BLaER1 (cell line): ENCODE data around the gene C1orf105.

Experiments
- H3K27ac ChIP-seq: shearing (Covaris generic); formaldehyde crosslinking; 2 replicates; pipeline ENCODE4 v1.8.1; 2022
- H3K27me3 ChIP-seq: shearing (Covaris generic); formaldehyde crosslinking; 2 replicates; pipeline ENCODE4 v1.8.1; 2022
- H3K36me3 ChIP-seq: shearing (Covaris generic); formaldehyde crosslinking; 2 replicates; pipeline ENCODE4 v1.8.1; 2022
- H3K4me1 ChIP-seq: shearing (Covaris generic); formaldehyde crosslinking; 2 replicates; pipeline ENCODE4 v1.8.1; 2022
- H3K4me2 ChIP-seq: shearing (Covaris generic); formaldehyde crosslinking; 2 replicates; pipeline ENCODE4 v1.8.1; 2022
- H3K4me3 ChIP-seq: shearing (Covaris generic); formaldehyde crosslinking; 2 replicates; pipeline ENCODE4 v1.8.1; 2022
- H3K9ac ChIP-seq: shearing (Covaris generic); formaldehyde crosslinking; 2 replicates; pipeline ENCODE4 v1.8.1; 2022
- H3K9me3 ChIP-seq: shearing (Covaris generic); formaldehyde crosslinking; 2 replicates; pipeline ENCODE4 v1.8.1; 2022
- H4K20me1 ChIP-seq: shearing (Covaris generic); formaldehyde crosslinking; 2 replicates; pipeline ENCODE4 v1.8.1; 2022
- Cebpa-rat ChIP-seq: shearing (Covaris generic); IDR thresholded peaks from 2 replicates; pipeline ENCODE4 v1.8.1; 2022

C1orf105 gene

DNA sequence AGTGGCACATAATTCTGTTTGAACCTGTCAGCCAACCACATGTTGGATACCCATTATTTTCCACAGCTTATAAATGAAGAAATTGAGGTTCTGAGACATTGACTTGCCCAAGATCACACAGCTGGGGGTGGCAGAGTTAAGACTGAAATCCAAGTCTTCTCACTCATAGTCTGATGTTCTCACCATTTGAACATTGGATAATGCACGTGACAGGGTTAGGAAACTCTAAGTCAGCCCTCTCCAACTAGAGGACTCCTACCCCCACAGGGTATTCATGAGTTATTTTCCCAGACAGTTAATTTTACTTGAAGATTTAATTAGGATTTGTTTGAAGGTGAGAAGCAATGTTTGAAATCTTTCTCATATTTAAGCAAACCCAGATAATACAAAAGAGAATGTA lies 38.1 kb upstream of the C1orf105 start:
- Histone ChIP-seq H3K27ac (0 out of 2 replicates have a peak overlapping the region, but pooled peaks have one; percentile 5), H3K9ac (no peak overlapping the region), H4K20me1 (no peaks in the 10 kb centered on the region), H3K4me1 (peaks cover 64% of the 10 kb centered on the region), H3K36me3 (no peaks in the 10 kb centered on the region), H3K27me3 (no peaks in the 10 kb centered on the region), H3K4me3 (no peak overlapping the region), H3K9me3 (no peaks in the 10 kb centered on the region), H3K4me2 (peak overlapping the region; percentile 59; the same call in 1 of the 2 replicates)
- no peak for TF ChIP-seq Cebpa-rat

GRCh38 chr1:172382990-172383389 lies 37.5 kb upstream of the C1orf105 start:
- Histone ChIP-seq H3K27me3 (no peaks in the 10 kb centered on the region), H4K20me1 (no peaks in the 10 kb centered on the region), H3K9ac (no peak overlapping the region), H3K9me3 (peaks cover 3% of the 10 kb centered on the region; the same call in 1 of the 2 replicates), H3K4me2 (peak overlapping the region; percentile 59), H3K27ac (no peak overlapping the region), H3K4me3 (no peak overlapping the region), H3K4me1 (peaks cover 58% of the 10 kb centered on the region), H3K36me3 (no peaks in the 10 kb centered on the region)
- no peak for TF ChIP-seq Cebpa-rat

- H3K4me2 ChIP-seq: peak overlapping the region; percentile 59
- H3K4me1 ChIP-seq: peaks cover 53% of the 10 kb centered on the region
- no peak overlapping the region for H3K27ac ChIP-seq
- H3K36me3 ChIP-seq: no peaks in the 10 kb centered on the region
- no peaks in the 10 kb centered on the region for H4K20me1 ChIP-seq
- no peak for TF ChIP-seq Cebpa-rat
- peaks cover 3% of the 10 kb centered on the region; the same call in 1 of the 2 replicates for H3K9me3 ChIP-seq
- H3K27me3 ChIP-seq: no peaks in the 10 kb centered on the region
- no peak overlapping the region for H3K9ac ChIP-seq
- no peak overlapping the region for H3K4me3 ChIP-seq
These were observed 36.9 kb upstream of the C1orf105 start for GRCh38 chr1:172383536-172383935.

GRCh38 chr1:172384656-172385055 lies 35.8 kb upstream of the C1orf105 start:
- peaks cover 3% of the 10 kb centered on the region; the same call in 1 of the 2 replicates for H3K9me3 ChIP-seq
- H3K9ac ChIP-seq: no peak overlapping the region
- no peak for TF ChIP-seq Cebpa-rat
- no peaks in the 10 kb centered on the region for H3K36me3 ChIP-seq
- no peak overlapping the region for H3K27ac ChIP-seq
- no peaks in the 10 kb centered on the region for H4K20me1 ChIP-seq
- no peak overlapping the region for H3K4me3 ChIP-seq
- no peaks in the 10 kb centered on the region for H3K27me3 ChIP-seq
- H3K4me2 ChIP-seq: no peak overlapping the region
- H3K4me1 ChIP-seq: peaks cover 44% of the 10 kb centered on the region

DNA sequence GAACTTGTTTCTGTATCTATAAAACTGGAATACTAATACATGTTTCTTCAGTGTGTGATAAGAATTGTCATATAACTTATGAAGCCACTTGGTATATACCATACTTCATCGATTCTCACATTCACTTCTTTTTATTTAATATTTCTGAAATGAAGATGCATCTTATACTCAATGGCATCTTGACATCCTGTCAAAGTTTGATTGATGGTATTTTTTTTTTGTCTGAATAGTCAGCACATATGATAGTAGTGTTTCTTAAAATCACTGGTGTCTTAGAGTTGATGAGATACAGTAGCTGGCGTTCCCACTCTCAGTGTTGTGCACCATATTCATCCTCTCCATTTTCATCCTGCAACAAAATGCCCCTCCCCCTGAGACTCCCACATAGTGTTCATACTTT lies 34.4 kb upstream of the C1orf105 start:
- H3K27ac ChIP-seq: no peak overlapping the region
- H4K20me1 ChIP-seq: no peaks in the 10 kb centered on the region
- no peak overlapping the region for H3K4me3 ChIP-seq
- no peaks in the 10 kb centered on the region for H3K27me3 ChIP-seq
- no peak overlapping the region for H3K9ac ChIP-seq
- TF ChIP-seq Cebpa-rat: no peak
- peaks cover 3% of the 10 kb centered on the region; the same call in 1 of the 2 replicates for H3K9me3 ChIP-seq
- H3K4me2 ChIP-seq: no peak overlapping the region
- H3K4me1 ChIP-seq: peaks cover 42% of the 10 kb centered on the region
- H3K36me3 ChIP-seq: no peaks in the 10 kb centered on the region

DNA sequence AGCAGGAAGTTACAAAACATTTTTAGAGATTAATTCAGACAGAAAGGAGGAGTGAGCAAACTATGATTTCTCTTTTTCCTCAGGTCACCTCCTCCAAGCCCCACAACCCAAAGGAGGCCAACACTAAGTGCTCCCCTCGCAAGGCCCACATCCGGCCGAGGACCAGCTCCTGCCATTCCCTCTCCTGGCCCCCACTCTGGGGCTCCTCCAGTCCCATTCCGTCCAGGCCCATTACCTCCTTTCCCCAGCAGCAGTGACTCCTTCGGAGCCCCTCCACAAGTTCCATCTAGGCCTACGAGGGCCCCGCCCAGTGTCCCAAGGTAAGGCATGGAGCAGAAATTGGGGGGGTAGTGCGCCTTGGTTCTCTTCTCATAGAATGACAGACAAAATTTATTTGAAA lies 32.0 kb upstream of the C1orf105 start:
- Histone ChIP-seq H3K36me3 (no peaks in the 10 kb centered on the region), H3K4me1 (peaks cover 26% of the 10 kb centered on the region), H3K9ac (no peak overlapping the region), H3K4me2 (no peak overlapping the region), H3K4me3 (no peak overlapping the region), H3K9me3 (peaks cover 3% of the 10 kb centered on the region; the same call in 1 of the 2 replicates), H3K27me3 (no peaks in the 10 kb centered on the region), H4K20me1 (no peaks in the 10 kb centered on the region), H3K27ac (no peak overlapping the region)
- TF ChIP-seq Cebpa-rat: no peak

DNA sequence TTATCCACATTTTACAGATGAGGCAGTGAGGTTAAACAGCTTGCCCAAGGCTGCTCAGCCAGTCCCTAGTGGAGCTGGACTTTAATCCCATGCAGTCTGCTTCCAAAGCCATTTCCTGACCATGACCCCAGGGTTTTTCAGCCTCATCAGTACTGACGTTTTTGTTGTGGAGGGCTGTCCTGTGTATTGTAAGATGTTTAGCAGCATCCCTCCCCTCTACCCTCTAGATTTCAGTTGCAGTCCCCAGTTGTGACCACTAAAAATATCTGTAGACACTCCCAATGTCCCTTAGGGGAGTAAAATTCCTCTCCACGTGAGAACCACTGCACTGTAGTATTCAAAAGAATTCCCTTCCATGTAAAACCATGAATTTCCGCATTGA lies 30.2 kb upstream of the C1orf105 start:
- no peaks in the 10 kb centered on the region for H4K20me1 ChIP-seq
- no peak overlapping the region for H3K9ac ChIP-seq
- no peak overlapping the region for H3K4me3 ChIP-seq
- H3K4me1 ChIP-seq: peaks cover 35% of the 10 kb centered on the region
- H3K36me3 ChIP-seq: no peaks in the 10 kb centered on the region
- no peaks in the 10 kb centered on the region for H3K27me3 ChIP-seq
- H3K4me2 ChIP-seq: peak overlapping the region; percentile 75
- H3K27ac ChIP-seq: no peak overlapping the region
- no peak for TF ChIP-seq Cebpa-rat
- H3K9me3 ChIP-seq: peaks cover 5% of the 10 kb centered on the region; the same call in 1 of the 2 replicates

- peaks cover 7% of the 10 kb centered on the region; the same call in 1 of the 2 replicates for H3K9me3 ChIP-seq
- H3K9ac ChIP-seq: no peak overlapping the region
- H3K27ac ChIP-seq: no peak overlapping the region
- H3K27me3 ChIP-seq: no peaks in the 10 kb centered on the region
- peaks cover 35% of the 10 kb centered on the region for H3K4me1 ChIP-seq
- no peaks in the 10 kb centered on the region for H4K20me1 ChIP-seq
- H3K36me3 ChIP-seq: no peaks in the 10 kb centered on the region
- H3K4me3 ChIP-seq: no peak overlapping the region
- H3K4me2 ChIP-seq: peak overlapping the region; percentile 75
- no peak for TF ChIP-seq Cebpa-rat
These were observed 29.6 kb upstream of the C1orf105 start for GRCh38 chr1:172390683-172391551.

DNA sequence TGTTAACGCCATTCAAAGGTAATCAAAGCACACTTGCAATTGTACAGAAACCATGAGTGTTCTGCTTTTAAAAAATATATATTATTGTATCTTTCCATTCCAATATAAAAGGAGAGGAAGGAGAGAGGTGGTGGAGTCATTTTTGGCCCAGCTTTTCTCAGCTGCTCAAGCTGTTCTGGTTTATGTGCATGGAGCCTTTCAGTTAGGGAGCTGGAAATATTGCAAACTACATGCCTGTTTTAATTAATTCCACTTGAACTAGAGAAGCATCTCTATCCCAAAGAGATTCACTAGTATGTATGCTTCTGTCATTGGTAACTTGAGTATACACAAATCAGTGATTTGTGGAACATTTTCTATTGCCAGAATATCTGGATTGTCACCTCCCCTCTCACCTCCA lies 28.5 kb upstream of the C1orf105 start:
- no peaks in the 10 kb centered on the region for H3K36me3 ChIP-seq
- no peaks in the 10 kb centered on the region for H3K27me3 ChIP-seq
- peaks cover 7% of the 10 kb centered on the region; the same call in 1 of the 2 replicates for H3K9me3 ChIP-seq
- no peak overlapping the region for H3K9ac ChIP-seq
- H4K20me1 ChIP-seq: no peaks in the 10 kb centered on the region
- no peak overlapping the region for H3K4me2 ChIP-seq
- no peak overlapping the region for H3K27ac ChIP-seq
- TF ChIP-seq Cebpa-rat: no peak
- H3K4me1 ChIP-seq: peaks cover 35% of the 10 kb centered on the region
- no peak overlapping the region for H3K4me3 ChIP-seq

- Histone ChIP-seq H3K4me2 (no peak overlapping the region), H3K27me3 (no peaks in the 10 kb centered on the region), H3K9me3 (peaks cover 5% of the 10 kb centered on the region; the same call in 1 of the 2 replicates), H3K36me3 (no peaks in the 10 kb centered on the region), H3K4me3 (no peak overlapping the region), H3K9ac (no peak overlapping the region), H4K20me1 (no peaks in the 10 kb centered on the region), H3K27ac (no peak overlapping the region), H3K4me1 (peaks cover 35% of the 10 kb centered on the region)
- no peak for TF ChIP-seq Cebpa-rat
These were observed 27.1 kb upstream of the C1orf105 start for GRCh38 chr1:172393354-172393753.
